Activated CD4-positive, alpha-beta memory T cell treated with anti-CD3 and anti-CD28 coated beads for 36 hours (primary cell): Measurements from ENCODE around the gene MYO3B. TPM values are rescaled to one million over a fixed set of nuclear protein-coding genes. Genes with fewer than 3 reads are reported as not detected.
"Not testable (repeated sequence)": the region's sequence is repeated elsewhere in the genome, so short reads cannot be mapped to it uniquely, and the experiment has no call there.

Experiments used
- CTCF ChIA-PET: fragments of 350-600 bp; sonication (Branson Sonifier 250); formaldehyde crosslinking; loops from one replicate; lab custom pipeline; 2021; ENCODE audit warnings: antibody characterized with exemption, inconsistent platforms; lab: Charles Lee
- POLR2A ChIA-PET: fragments of 350-600 bp; sonication (Branson Sonifier 250); formaldehyde crosslinking; loops from one replicate; lab custom pipeline; 2021; ENCODE audit warnings: antibody characterized with exemption; lab: Charles Lee
- DNase-seq: peaks from one replicate; pipeline ENCODE4 v3.0.0-alpha.2; 2020
- H3K27ac Mint-ChIP-seq: one replicate; pipeline ENCODE4 v1.8.0; 2021; ENCODE audit warnings: mixed read lengths
- H3K27me3 Mint-ChIP-seq: one replicate; pipeline ENCODE4 v1.8.0; 2021; ENCODE audit warnings: mixed read lengths
- H3K36me3 Mint-ChIP-seq: one replicate; pipeline ENCODE4 v1.8.0; 2021; ENCODE audit warnings: mixed read lengths
- H3K4me1 Mint-ChIP-seq: one replicate; pipeline ENCODE4 v1.8.0; 2021; ENCODE audit warnings: low read depth, mixed read lengths
- H3K4me3 Mint-ChIP-seq: one replicate; pipeline ENCODE4 v1.8.0; 2021; ENCODE audit warnings: mild to moderate bottlenecking, mixed read lengths
- H3K9me3 Mint-ChIP-seq: one replicate; pipeline ENCODE4 v1.8.0; 2021; ENCODE audit warnings: mixed read lengths
- intact Hi-C: fragments of 100-400 bp; cut with micrococcal nuclease; formaldehyde crosslinking; loops from one replicate; pipeline ENCODE4 v1.15.1; 2023
- total RNA-seq, 2 experiments: library from RNA; stranded (reverse); gene quantifications; one replicate each; pipeline ENCODE4 v1.2.3, GENCODE V29; 2021

MYO3B gene
- total RNA-seq, 2 experiments from 2014 or later: 0.48 TPM

DNA sequence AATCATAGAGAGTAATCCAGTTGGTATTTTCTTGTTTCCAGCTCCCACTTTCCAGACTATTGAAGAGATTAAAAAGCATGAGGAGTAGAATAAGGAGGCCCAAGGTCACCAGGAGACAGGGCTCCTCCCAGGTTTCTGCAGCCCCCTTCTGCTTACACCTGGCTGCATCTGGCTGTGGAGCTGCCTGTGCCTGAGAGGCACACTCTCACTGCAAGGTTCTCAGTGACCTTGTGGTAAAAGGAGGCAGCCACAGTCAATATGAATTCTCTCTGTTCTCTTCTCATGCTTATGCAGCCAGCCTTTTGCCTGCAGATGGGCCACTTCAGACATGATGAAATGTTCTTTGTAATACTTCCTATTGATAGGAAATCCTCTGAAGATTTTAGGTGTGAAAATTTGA, 233.7 kb downstream of the MYO3B start:
- intact Hi-C loops: no loop called here
- ChIA-PET CTCF (no interaction called here), POLR2A (no interaction called here)
- Mint-ChIP-seq H3K4me1 (peaks cover 5% of the 10 kb centered on the region), H3K27ac (no peak overlapping the region), H3K27me3 (peaks cover 20% of the 10 kb centered on the region), H3K4me3 (no peak overlapping the region), H3K36me3 (no peaks in the 10 kb centered on the region), H3K9me3 (no peaks in the 10 kb centered on the region)
- DNase-seq: no peak

DNA sequence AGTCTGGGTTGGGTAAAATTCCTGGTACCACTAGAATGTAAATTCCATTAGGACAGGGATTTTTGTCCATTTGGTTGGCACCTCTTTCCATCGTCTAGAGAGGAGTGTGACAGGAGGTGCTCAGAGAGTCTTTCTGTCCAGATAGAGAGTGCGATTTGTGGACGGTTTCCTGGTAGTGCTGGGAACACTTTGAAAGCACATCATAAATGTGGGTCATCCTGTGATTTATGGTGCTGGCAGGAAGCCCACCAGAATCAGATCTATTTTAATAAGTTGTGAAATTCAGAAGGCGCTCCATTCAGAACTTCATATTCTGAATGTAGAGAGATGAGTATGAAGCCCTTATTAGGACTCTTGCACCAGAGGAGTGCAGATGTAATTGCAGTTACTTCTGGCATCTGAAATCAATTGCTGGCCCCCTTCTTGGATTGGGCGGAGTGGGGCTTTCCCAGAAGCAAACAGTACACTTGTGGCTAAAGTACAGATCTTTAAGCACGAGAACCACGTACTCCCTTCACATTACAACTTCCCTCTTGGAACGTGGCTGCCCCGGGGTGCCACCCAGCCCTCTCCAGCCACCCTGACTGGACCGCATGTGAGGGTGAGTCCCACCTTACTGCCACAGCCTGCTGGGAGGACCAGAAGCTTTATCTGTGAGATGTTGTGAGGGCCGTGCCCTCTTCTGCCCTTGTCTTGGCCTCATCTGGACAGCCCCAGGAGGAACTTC, 243.2 kb downstream of the MYO3B start:
- CTCF ChIA-PET: interaction anchor here (0.7 kb wide), 1 partner anchor 12 kb away, joined by 4 read pairs; no protein-coding TSS in a partner anchor
- H3K9me3 Mint-ChIP-seq: no peaks in the 10 kb centered on the region
- H3K27ac Mint-ChIP-seq: no peak overlapping the region
- no peaks in the 10 kb centered on the region for H3K4me1 Mint-ChIP-seq
- POLR2A ChIA-PET: no interaction called here
- peaks cover 12% of the 10 kb centered on the region for H3K27me3 Mint-ChIP-seq
- H3K4me3 Mint-ChIP-seq: no peak overlapping the region
- DNase-seq: no peak
- intact Hi-C loops: no loop called here
- H3K36me3 Mint-ChIP-seq: no peaks in the 10 kb centered on the region

DNA sequence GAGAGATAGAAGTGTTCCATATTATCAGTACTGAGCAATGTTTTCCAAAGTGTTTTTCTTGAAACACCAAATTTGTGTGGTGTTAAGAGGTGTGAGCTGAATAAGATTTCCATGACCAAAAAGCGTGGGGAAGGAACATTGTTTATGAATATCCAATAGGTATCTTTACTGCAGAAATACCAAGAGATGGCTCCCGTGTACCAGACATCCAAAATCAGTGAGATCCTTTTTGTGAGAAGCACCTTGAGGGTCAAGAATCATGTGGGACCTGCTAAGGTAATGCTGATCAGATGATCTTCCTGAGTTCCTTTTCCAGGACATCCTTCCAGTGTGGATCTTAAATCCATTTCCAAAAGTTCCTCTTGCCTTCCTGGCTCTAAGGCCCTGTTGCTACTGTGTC, 246.0 kb downstream of the MYO3B start:
- no peaks in the 10 kb centered on the region for H3K36me3 Mint-ChIP-seq
- H3K27ac Mint-ChIP-seq: no peak overlapping the region
- no peak for DNase-seq
- no peaks in the 10 kb centered on the region for H3K4me1 Mint-ChIP-seq
- no peak overlapping the region for H3K4me3 Mint-ChIP-seq
- CTCF ChIA-PET: no interaction called here
- intact Hi-C loops: no loop called here
- no peaks in the 10 kb centered on the region for H3K9me3 Mint-ChIP-seq
- POLR2A ChIA-PET: no interaction called here
- peaks cover 13% of the 10 kb centered on the region for H3K27me3 Mint-ChIP-seq

DNA sequence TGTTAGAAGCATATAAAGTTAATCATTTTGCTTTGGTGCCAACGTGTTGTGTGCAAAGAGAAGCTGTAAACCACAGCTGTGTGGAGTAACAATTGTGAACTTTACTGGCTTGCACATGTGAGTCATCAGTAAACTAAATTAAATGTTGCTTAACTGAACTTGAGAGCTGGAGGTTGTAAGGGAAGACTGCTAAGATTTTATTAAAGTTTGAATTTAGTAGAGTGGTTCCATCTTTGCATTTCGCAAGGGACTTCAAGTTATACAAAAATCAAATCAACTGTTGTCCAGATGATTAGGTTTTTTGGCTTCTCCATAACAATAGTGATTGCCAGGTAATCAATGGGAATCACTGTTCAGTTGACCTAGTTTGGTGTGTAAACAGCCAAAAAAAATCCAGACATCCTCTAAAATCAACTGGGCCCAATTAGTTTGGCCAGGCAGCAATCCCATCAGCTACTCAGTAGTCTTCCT, 247.4 kb downstream of the MYO3B start:
- H3K9me3 Mint-ChIP-seq: no peaks in the 10 kb centered on the region
- intact Hi-C loops: no loop called here
- no peaks in the 10 kb centered on the region for H3K4me1 Mint-ChIP-seq
- no peak overlapping the region for H3K27ac Mint-ChIP-seq
- H3K36me3 Mint-ChIP-seq: no peaks in the 10 kb centered on the region
- no peak overlapping the region for H3K4me3 Mint-ChIP-seq
- peaks cover 11% of the 10 kb centered on the region for H3K27me3 Mint-ChIP-seq
- ChIA-PET POLR2A (no interaction called here), CTCF (interaction anchor here (1.1 kb wide), 1 partner anchor 16 kb away, joined by 3 read pairs; no protein-coding TSS in a partner anchor)
- DNase-seq: no peak

DNA sequence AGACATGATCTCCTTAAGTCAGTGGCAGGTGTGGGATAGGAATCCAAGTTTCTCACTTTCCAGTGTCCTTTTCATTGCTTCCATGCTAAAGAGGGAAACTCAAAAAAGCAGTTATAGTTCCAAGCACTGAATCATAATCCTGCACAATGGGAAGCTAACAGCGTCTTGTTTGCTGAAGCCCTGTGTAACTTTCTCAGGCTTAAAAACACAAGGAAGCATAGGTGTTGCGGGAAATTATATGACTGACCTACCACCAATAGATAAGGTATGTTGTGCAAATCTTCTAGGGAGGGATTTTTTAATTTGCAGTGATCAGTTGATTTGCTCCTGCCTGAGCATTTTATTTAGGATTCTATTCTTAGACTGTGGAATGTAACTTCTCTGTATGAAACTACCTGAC, 250.9 kb downstream of the MYO3B start:
- intact Hi-C loops: no loop called here
- no peaks in the 10 kb centered on the region for H3K9me3 Mint-ChIP-seq
- H3K4me1 Mint-ChIP-seq: no peaks in the 10 kb centered on the region
- no peak for DNase-seq
- POLR2A ChIA-PET: no interaction called here
- H3K36me3 Mint-ChIP-seq: no peaks in the 10 kb centered on the region
- CTCF ChIA-PET: no interaction called here
- H3K27ac Mint-ChIP-seq: no peak overlapping the region
- H3K4me3 Mint-ChIP-seq: no peak overlapping the region
- peaks cover 9% of the 10 kb centered on the region for H3K27me3 Mint-ChIP-seq

DNA sequence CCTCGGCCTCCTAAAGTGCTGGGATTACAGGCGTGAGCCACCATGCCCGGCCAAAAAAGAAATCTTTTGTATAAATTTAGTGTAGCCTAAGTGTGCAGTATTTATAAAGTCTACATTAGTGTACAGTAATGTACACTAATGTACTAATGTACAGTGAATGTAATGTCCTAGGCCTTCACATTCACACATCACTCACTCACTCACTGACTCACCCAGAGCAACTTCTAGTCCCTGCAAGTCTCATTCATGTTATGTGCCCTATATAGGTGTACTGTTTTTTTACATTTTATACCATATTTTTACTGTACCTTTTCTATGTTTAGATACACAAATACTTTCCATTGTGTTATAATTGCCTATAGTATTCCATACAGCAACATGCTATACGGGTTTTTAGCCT, 254.9 kb downstream of the MYO3B start:
- no peak for DNase-seq
- no peaks in the 10 kb centered on the region for H3K9me3 Mint-ChIP-seq
- H3K27ac Mint-ChIP-seq: no peak overlapping the region
- H3K4me3 Mint-ChIP-seq: no peak overlapping the region
- ChIA-PET CTCF (interaction anchor here (0.7 kb wide), 1 partner anchor 15 kb away, joined by 3 read pairs; no protein-coding TSS in a partner anchor), POLR2A (no interaction called here)
- peaks cover 17% of the 10 kb centered on the region for H3K4me1 Mint-ChIP-seq
- intact Hi-C loops: no loop called here
- peaks cover 15% of the 10 kb centered on the region for H3K27me3 Mint-ChIP-seq
- no peaks in the 10 kb centered on the region for H3K36me3 Mint-ChIP-seq

DNA sequence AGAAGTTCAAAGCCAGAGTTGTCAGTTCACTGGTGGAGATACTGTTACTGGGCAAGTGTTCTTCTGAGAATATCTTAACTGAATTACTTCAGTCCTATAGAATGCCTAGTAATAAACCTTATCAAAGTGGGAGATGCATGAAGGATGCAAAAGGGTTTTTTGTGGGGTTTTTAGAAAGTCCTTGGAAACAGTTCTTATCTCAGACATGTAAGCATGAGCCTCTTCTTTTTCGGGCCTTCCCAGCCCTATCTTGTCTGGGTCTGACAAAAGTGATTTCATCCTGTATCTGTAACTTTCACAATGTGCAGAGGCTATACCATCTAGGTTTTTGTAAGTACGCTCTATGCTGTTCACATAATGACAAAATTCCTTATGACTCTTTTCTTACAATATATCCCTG, 255.5 kb downstream of the MYO3B start:
- Mint-ChIP-seq H3K4me3 (no peak overlapping the region), H3K4me1 (peaks cover 17% of the 10 kb centered on the region), H3K36me3 (no peaks in the 10 kb centered on the region), H3K9me3 (no peaks in the 10 kb centered on the region), H3K27ac (no peak overlapping the region), H3K27me3 (peaks cover 15% of the 10 kb centered on the region)
- intact Hi-C loops: no loop called here
- ChIA-PET CTCF (interaction anchor here (2.4 kb wide), 1 partner anchor 24 kb away, joined by 12 read pairs; no protein-coding TSS in a partner anchor), POLR2A (no interaction called here)
- no peak for DNase-seq

DNA sequence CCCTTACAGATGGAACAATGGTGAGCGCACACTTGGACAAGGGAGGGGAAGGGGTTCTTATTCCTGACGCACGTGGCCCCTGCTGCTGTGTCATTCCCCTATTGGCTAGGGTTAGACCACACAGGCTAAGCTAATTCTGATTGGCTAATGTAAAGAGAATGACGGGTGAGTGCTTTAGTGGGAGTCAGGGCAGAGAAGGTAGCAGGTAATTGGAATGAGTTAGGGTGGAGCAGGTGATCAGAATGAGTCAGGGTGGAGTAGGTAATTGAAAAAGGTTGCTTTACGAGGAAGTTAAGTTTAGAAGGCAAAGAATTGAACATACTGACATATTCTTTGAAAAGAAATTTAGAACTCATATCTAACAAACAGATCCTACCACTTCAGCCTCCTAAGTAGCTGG, 256.4 kb downstream of the MYO3B start:
- H3K4me1 Mint-ChIP-seq: peaks cover 17% of the 10 kb centered on the region
- H3K4me3 Mint-ChIP-seq, H3K9me3 Mint-ChIP-seq, DNase-seq, H3K36me3 Mint-ChIP-seq, intact Hi-C loops, H3K27ac Mint-ChIP-seq, POLR2A ChIA-PET: not testable (repeated sequence)
- H3K27me3 Mint-ChIP-seq: peaks cover 15% of the 10 kb centered on the region
- CTCF ChIA-PET: interaction anchor here (0.8 to 2.4 kb wide), 2 partner anchors 25 to 378 kb away, joined by 3 to 12 read pairs; no protein-coding TSS in a partner anchor

DNA sequence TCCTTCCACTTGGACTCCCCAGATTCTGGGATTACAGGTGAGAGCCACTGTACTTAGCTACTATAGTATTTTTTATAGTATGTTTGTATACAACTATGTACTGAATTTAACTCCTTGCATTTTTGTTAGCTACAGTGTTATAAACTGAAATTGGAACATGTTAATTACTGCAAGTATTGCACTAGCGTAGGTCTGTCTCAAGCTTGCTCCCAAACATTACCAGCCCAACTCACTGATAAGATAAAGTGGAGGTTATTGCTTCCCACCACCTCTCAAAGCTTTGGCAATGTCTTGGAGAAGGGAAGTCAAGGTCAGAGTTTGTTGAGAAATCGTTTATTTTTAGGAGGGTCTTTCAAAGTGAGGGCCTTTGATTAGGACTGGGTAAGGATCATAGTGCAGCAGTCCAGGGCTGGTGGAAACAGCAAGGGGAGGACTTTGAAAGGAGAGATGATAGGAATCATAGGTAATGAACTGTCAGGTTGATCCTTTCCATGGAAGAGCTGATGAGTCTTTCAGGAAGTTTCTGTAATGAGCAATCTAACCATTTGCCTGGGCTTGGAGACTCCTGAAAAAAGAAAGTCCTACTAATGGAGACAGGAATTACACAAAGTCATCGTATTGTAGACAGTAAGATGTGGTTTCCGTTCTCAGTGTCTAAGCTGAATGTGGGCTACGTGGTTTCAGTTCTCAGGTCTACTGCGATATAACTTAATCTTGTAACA, 257.1 kb downstream of the MYO3B start:
- Mint-ChIP-seq H3K27me3 (peaks cover 15% of the 10 kb centered on the region), H3K27ac (no peak overlapping the region), H3K4me3 (no peak overlapping the region), H3K9me3 (no peaks in the 10 kb centered on the region), H3K36me3 (no peaks in the 10 kb centered on the region), H3K4me1 (peaks cover 17% of the 10 kb centered on the region)
- DNase-seq: no peak
- ChIA-PET CTCF (interaction anchor here (0.8 to 2.4 kb wide), 2 partner anchors 26 to 378 kb away, joined by 3 to 12 read pairs; no protein-coding TSS in a partner anchor), POLR2A (interaction anchor here (0.7 kb wide), 1 partner anchor 336 kb away, joined by 3 read pairs; the partner anchor contains the start of gene ERICH2)
- intact Hi-C loops: no loop called here

DNA sequence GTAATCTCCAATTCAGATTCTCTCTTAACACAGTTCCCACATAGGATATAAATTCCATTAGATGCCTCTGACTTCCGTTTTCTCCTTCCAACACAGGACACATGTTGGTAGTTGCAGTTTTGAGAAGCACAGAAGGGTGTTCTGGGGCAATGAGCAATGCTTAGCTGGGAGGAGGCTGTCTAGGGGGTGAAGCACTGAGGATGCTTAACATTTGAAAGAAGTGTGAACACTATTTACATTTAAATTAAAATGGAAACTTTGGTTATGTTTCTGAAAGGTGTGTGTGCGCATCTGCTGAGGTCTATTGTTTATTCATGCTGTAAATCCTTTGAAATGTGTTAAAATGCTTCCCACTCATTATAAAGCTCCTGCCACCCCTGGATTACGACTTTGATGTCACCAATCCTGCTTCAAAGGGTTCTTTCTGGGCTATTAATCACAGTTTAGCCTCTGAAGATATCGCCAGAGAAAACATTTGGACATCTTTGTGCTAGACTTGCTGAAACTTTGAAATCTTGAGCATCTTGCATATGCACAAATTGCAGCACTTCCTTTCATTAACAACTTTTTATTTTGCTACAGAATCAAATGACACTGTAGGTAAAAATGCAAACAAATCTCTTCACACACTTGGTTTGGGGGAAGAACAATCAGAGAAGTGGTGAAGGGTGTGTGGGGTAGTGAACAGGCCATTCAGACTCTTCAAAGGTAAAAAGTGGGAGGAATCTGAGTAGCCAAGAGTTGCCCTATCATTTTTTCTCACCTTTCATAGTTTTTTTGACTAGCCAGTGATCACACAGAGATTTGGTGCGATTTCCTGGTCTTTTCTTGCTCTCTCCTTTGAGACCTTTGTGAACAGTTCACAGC, 258.4 kb downstream of the MYO3B start:
- intact Hi-C loops: no loop called here
- H3K27ac Mint-ChIP-seq: no peak overlapping the region

DNA sequence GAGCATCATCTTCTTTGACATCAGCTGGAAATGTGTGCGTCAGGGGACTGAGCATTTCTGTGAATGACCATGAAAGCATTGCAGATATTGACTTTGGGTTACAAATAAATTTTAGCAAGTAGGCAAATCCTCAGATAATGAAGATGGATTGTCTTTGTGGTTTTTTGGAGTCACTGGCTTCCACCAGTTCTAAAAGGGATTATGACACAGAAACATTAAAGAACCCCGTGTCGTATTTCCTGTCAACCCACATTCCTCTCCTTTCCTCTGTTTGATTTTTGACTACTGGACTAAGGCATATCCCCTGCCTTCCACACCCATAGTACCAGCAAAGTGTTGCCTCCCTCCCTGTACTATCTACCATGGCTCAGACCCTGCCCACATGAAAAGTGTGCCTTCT, 268.1 kb downstream of the MYO3B start:
- peaks cover 19% of the 10 kb centered on the region for H3K27me3 Mint-ChIP-seq
- H3K27ac Mint-ChIP-seq: no peak overlapping the region
- H3K36me3 Mint-ChIP-seq: no peaks in the 10 kb centered on the region
- intact Hi-C loops: no loop called here
- H3K9me3 Mint-ChIP-seq: peaks cover 8% of the 10 kb centered on the region
- CTCF ChIA-PET: interaction anchor here (1.2 kb wide), 1 partner anchor 37 kb away, joined by 3 read pairs; no protein-coding TSS in a partner anchor
- no peaks in the 10 kb centered on the region for H3K4me1 Mint-ChIP-seq
- no peak for DNase-seq
- POLR2A ChIA-PET: no interaction called here
- no peak overlapping the region for H3K4me3 Mint-ChIP-seq

More for the DNA sequence above, 258.4 kb downstream of the MYO3B start:
- Mint-ChIP-seq H3K4me1 (peaks cover 17% of the 10 kb centered on the region), H3K27me3 (peaks cover 11% of the 10 kb centered on the region), H3K36me3 (no peaks in the 10 kb centered on the region), H3K4me3 (no peak overlapping the region), H3K9me3 (no peaks in the 10 kb centered on the region)
- no peak for DNase-seq
- ChIA-PET CTCF (no interaction called here), POLR2A (no interaction called here)
